ENCODE results near the gene BCAR3.
A peak's percentile ranks its signal among the peaks of the same experiment; 100 is the strongest.
"Not testable (repeated sequence)": the region's sequence is repeated elsewhere in the genome, so short reads cannot be mapped to it uniquely, and the experiment has no call there.

Gene BCAR3

DNA sequence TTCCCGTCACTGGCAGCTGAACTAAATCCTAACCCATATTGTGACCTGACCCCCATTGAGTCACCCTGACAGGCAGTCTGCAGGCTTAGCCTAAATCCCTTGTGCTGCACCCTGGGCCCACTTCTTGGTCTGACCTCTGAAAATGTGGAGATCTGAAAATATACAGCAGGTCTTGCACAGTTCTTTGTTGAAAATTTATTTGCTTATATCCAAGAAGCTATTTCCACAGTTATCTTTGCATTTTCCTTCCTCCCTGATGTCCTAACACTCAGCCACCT lies 87.1 kb downstream of the BCAR3 start:
- Histone ChIP-seq H3K79me2 (no peaks in the 10 kb centered on the region), H3K4me2 (ENCODE audit: low read length) (no peak overlapping the region), H3K27ac (no peak overlapping the region), H2AFZ (no peak overlapping the region), H3K9ac (no peak overlapping the region), H3K4me1 (peaks cover 3% of the 10 kb centered on the region), H3K9me3 (ENCODE audit: control insufficient read depth, low read length) (no peaks in the 10 kb centered on the region), H3K4me3 (ENCODE audit: low read depth, low read length) (no peak overlapping the region), H3K36me3 (ENCODE audit: control insufficient read depth, insufficient read depth, low read length) (no peaks in the 10 kb centered on the region), H3K27me3 (ENCODE audit: control insufficient read depth, insufficient read depth, low read length) (no peaks in the 10 kb centered on the region)
- TF ChIP-seq, protein P1, sequence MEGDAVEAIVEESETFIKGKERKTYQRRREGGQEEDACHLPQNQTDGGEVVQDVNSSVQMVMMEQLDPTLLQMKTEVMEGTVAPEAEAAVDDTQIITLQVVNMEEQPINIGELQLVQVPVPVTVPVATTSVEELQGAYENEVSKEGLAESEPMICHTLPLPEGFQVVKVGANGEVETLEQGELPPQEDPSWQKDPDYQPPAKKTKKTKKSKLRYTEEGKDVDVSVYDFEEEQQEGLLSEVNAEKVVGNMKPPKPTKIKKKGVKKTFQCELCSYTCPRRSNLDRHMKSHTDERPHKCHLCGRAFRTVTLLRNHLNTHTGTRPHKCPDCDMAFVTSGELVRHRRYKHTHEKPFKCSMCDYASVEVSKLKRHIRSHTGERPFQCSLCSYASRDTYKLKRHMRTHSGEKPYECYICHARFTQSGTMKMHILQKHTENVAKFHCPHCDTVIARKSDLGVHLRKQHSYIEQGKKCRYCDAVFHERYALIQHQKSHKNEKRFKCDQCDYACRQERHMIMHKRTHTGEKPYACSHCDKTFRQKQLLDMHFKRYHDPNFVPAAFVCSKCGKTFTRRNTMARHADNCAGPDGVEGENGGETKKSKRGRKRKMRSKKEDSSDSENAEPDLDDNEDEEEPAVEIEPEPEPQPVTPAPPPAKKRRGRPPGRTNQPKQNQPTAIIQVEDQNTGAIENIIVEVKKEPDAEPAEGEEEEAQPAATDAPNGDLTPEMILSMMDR (IDR thresholded peaks at IDR 0.05), result no peak

DNA sequence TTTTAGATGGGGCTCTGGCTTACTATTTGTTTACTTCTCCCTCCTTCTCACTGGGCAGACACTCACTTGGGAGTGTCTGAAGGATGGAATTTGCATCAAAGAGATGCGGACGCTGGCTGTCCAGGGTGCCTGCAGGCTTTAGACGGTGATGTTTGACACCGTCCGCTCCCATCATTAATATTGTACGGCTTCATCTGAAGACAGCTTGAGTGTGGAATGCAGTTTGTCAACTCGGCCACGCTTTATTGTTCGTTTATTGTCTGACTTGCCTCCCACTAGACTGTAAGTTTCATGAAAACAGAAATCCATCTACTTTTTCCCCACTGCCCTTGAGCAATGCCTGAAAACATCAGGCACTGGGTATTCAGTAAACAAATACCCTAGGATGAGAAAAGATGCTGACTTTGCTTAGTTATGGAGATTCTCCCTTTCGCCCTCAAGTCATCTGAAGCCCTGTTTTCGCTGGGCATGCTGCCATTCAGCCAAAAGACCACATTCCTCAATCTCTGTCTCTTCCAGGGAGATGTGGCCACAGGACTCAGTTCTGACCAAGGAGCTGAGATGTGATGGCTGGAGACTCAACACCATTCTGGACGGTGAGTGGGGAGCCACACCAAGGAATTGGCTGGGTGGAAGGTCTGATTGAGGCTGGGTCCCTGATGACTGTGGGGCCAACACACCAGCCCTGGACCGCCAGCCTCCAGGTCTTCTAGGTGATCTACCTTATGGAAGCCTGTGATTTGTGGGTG lies 87.6 kb downstream of the BCAR3 start:
- no peaks in the 10 kb centered on the region for H3K36me3 ChIP-seq (ENCODE audit: control insufficient read depth, insufficient read depth, low read length)
- no peak overlapping the region for H3K4me2 ChIP-seq (ENCODE audit: low read length)
- H3K4me3 ChIP-seq (ENCODE audit: low read depth, low read length), result no peak overlapping the region
- no peaks in the 10 kb centered on the region for H3K9me3 ChIP-seq (ENCODE audit: control insufficient read depth, low read length)
- peak overlapping the region; percentile 15 for H2AFZ ChIP-seq
- no peak overlapping the region for H3K9ac ChIP-seq
- peaks cover 3% of the 10 kb centered on the region for H3K4me1 ChIP-seq
- H3K27me3 ChIP-seq (ENCODE audit: control insufficient read depth, insufficient read depth, low read length), result no peaks in the 10 kb centered on the region
- H3K27ac ChIP-seq, result no peak overlapping the region
- TF ChIP-seq, protein P1 (IDR thresholded peaks at IDR 0.05), result no peak
- H3K79me2 ChIP-seq, result no peaks in the 10 kb centered on the region

DNA sequence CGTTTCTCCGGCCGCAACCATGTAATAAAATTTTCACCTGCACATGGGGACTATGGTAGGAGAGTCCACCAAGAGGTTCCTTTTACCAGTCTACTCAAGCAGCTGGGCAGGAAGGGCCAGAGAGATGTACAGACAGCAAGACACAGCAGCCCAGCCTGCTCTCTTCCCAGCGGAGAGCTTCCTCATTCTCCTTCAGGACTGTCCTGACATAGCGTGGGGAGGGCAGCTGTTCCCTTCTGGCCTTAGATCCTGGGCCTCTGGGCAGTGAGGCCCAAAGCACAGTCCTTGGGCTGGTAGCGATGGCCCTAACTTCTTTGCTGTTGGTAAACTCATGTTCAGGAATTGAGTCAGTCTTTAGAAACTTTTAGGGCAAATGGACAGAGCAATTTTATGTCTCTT lies 89.1 kb downstream of the BCAR3 start:
- H3K36me3 ChIP-seq (ENCODE audit: control insufficient read depth, insufficient read depth, low read length), result no peaks in the 10 kb centered on the region
- H3K79me2 ChIP-seq, result no peaks in the 10 kb centered on the region
- no peak overlapping the region for H3K27ac ChIP-seq
- H3K4me3 ChIP-seq (ENCODE audit: low read depth, low read length), result no peak overlapping the region
- H3K9ac ChIP-seq, result no peak overlapping the region
- TF ChIP-seq, protein P1 (IDR thresholded peaks at IDR 0.05), result no peak
- no peak overlapping the region for H3K4me2 ChIP-seq (ENCODE audit: low read length)
- H3K4me1 ChIP-seq, result no peaks in the 10 kb centered on the region
- no peak overlapping the region for H2AFZ ChIP-seq
- no peaks in the 10 kb centered on the region for H3K27me3 ChIP-seq (ENCODE audit: control insufficient read depth, insufficient read depth, low read length)
- no peaks in the 10 kb centered on the region for H3K9me3 ChIP-seq (ENCODE audit: control insufficient read depth, low read length)

DNA sequence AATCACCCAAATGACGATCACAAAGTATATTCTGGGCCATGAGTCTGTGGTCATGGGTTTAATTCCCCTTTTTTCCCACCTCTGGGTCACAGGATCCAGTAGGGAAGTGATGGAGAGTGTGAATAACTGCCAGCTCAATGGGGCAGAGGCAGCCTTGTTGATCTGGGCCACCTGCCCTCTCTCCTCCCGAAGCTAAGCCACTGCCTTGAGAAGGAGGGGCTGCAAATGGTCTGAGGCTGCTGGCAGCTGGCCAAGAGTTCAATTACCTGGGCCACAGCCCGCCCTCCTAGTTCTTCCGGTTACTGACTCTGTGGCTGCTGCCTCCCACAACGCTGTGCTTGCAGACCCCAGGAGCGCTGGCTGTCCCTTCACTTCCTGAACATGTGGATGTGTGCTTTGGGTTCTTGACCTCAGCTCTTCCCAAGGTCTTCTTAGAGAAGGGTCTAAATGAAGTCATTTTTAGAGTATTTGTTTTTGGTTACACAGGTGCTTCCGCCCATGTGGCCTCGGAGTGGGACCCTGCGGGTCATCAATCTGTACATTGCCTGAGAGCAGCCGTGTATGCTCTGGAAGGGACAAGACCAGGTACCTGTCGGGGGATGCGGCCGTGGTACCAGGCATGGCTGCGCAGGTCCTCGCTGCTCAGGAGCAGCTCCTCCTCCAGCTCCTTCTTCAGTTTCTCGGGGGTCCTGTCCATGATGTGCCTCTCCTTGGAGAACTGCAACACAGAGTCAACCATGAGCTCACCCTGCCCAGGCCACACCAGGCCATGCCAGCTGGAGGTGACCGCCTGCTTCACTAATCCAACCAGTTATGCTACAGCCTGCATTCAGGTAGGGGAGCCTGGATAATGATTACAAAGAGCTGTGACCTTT lies 89.7 kb downstream of the BCAR3 start:
- TF ChIP-seq, protein P1 (IDR thresholded peaks at IDR 0.05), result no peak
- no peaks in the 10 kb centered on the region for H3K36me3 ChIP-seq (ENCODE audit: control insufficient read depth, insufficient read depth, low read length)
- no peaks in the 10 kb centered on the region for H3K4me1 ChIP-seq
- no peak overlapping the region for H2AFZ ChIP-seq
- no peak overlapping the region for H3K9ac ChIP-seq
- no peak overlapping the region for H3K4me3 ChIP-seq (ENCODE audit: low read depth, low read length)
- no peaks in the 10 kb centered on the region for H3K79me2 ChIP-seq
- H3K27me3 ChIP-seq (ENCODE audit: control insufficient read depth, insufficient read depth, low read length), result no peaks in the 10 kb centered on the region
- no peak overlapping the region for H3K4me2 ChIP-seq (ENCODE audit: low read length)
- no peaks in the 10 kb centered on the region for H3K9me3 ChIP-seq (ENCODE audit: control insufficient read depth, low read length)
- H3K27ac ChIP-seq, result no peak overlapping the region

DNA sequence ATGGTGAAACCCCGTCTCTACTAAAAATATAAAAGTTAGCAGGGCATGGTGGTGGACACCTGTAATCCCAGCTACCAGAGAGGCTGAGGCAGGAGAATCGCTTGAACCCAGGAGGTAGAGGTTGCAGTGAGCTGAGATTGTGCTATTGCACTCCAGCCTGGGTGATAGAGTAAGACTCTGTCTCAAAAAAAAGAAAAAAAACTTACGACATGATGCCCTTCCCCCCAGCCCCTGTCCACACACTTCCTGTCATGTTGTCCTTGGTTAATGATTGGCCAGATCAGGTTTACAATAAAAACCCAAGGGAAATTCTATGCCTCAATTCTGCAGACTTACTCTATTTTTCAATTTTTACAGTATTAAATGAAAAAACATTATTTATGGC lies 90.4 kb downstream of the BCAR3 start:
- not testable (repeated sequence) for H3K27ac ChIP-seq; H3K4me1 ChIP-seq; H3K79me2 ChIP-seq; H3K4me2 ChIP-seq (ENCODE audit: low read length); H2AFZ ChIP-seq; H3K9ac ChIP-seq; H3K4me3 ChIP-seq (ENCODE audit: low read depth, low read length); H3K27me3 ChIP-seq (ENCODE audit: control insufficient read depth, insufficient read depth, low read length); H3K36me3 ChIP-seq (ENCODE audit: control insufficient read depth, insufficient read depth, low read length); H3K9me3 ChIP-seq (ENCODE audit: control insufficient read depth, low read length)
